ENCODE measurements around the gene PAXX. TPM values are rescaled to one million over a fixed set of nuclear protein-coding genes. Genes with fewer than 3 reads are reported as not detected.

The PAXX gene
- total RNA-seq, 3 donors from 2014 or later (not counting 1 experiment from before 2014, with no cell fraction given) = 161 to 188 (median 161) TPM

DNA sequence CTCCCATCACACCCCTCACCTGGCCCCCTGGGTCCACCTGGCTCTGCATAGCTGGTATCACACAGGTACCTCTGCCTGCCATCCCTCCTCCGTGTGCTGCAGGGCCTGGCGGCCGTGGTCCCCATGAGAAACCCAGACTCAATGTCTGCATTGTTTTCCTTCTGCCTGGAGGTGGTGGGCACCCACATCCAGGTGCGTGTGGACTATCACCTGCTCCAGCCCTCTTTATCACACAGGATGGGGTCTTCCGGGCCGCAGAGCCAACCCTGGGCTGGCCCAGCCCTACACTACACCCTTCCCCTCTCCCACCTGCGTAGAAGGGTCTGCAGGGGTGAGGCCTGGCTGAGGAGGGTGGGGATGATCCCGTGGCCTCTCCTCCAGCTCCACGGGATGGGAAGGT is 46.7 kb downstream of the PAXX start:
- intact Hi-C loops (cut with micrococcal nuclease) = no loop called here
- H3K4me1 Mint-ChIP-seq = peaks cover 12 to 15% of the 10 kb centered on the region in 2 donors
- TF ChIP-seq, protein P1, sequence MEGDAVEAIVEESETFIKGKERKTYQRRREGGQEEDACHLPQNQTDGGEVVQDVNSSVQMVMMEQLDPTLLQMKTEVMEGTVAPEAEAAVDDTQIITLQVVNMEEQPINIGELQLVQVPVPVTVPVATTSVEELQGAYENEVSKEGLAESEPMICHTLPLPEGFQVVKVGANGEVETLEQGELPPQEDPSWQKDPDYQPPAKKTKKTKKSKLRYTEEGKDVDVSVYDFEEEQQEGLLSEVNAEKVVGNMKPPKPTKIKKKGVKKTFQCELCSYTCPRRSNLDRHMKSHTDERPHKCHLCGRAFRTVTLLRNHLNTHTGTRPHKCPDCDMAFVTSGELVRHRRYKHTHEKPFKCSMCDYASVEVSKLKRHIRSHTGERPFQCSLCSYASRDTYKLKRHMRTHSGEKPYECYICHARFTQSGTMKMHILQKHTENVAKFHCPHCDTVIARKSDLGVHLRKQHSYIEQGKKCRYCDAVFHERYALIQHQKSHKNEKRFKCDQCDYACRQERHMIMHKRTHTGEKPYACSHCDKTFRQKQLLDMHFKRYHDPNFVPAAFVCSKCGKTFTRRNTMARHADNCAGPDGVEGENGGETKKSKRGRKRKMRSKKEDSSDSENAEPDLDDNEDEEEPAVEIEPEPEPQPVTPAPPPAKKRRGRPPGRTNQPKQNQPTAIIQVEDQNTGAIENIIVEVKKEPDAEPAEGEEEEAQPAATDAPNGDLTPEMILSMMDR (IDR thresholded peaks at IDR 0.05) = no peak

DNA sequence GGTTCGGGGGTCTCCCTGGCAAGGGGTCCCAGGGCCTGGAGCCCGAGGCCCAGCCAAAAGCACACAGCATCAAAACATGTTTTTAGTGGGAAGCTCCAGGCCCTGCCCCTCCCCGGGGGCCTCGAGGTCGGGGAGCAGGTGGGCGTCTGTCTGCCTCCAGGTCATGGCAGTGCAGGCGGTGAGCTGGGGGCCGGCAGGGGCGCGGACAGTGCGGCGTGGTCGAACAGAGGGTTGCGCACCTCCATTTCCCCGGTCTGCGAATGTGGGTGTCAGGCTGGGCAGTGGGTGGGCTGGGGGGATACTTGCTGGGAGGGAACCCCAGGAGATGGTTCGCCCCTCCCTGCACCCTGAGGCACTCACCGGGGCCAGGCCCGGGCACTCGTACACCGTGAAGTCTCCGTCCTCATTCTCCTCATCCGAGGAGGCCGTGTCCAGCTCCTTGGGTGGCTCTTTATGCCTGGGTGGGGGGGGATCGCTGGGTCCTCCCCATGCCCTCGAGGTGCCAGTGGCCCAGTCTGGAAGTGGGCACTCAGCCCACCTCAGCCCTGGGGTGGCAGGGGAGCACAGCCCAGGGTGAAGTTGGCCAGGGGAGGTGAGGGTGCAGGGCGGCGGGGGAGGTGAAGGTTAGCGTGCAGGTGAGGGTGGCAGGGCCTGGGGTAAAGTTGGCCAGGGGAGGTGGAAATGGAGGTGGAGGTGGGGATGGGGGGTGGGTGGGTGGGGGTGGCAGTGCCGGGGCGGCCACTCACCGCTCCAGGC is 47.6 kb downstream of the PAXX start:
- no peak for ATAC-seq
- DNase-seq = no peak
- Histone ChIP-seq H3K4me1 (ENCODE audit: control insufficient read depth, insufficient read depth, low read length) (peaks cover 27% of the 10 kb centered on the region), H3K4me3 (ENCODE audit: low read length) (no peak overlapping the region), H3K27ac (ENCODE audit: low read length) (no peak overlapping the region), H3K36me3 (ENCODE audit: control insufficient read depth, insufficient read depth, low read length) (no peaks in the 10 kb centered on the region), H3K27me3 (ENCODE audit: control insufficient read depth, insufficient read depth, low read length) (peaks cover 20% of the 10 kb centered on the region), H3K9me3 (ENCODE audit: control insufficient read depth, insufficient read depth, low read length) (no peaks in the 10 kb centered on the region)
- 93% methylated on average over 29 of the region's 32 CpGs for WGBS (ENCODE audit: insufficient coverage)
- no peak overlapping the region for H3K4me3 Mint-ChIP-seq
- H3K27me3 Mint-ChIP-seq (ENCODE audit: low read depth in 2 of 2) = peaks cover 2 to 4% of the 10 kb centered on the region in 2 donors
- intact Hi-C loops (cut with micrococcal nuclease) = no loop called here
- H3K4me1 Mint-ChIP-seq = peaks cover 8% of the 10 kb centered on the region in 2 donors
- H3K9me3 Mint-ChIP-seq = no peaks in the 10 kb centered on the region
- no peak overlapping the region for H3K27ac Mint-ChIP-seq
- H3K36me3 Mint-ChIP-seq = no peaks in the 10 kb centered on the region
- TF ChIP-seq, protein P1 (IDR thresholded peaks at IDR 0.05) = no peak

More for the DNA sequence above, 46.7 kb downstream of the PAXX start:
- no peak overlapping the region for H3K27ac ChIP-seq (ENCODE audit: low read length)
- 91% methylated on average over 8 of the region's 9 CpGs for WGBS (ENCODE audit: insufficient coverage)
- H3K36me3 ChIP-seq (ENCODE audit: control insufficient read depth, insufficient read depth, low read length) = no peaks in the 10 kb centered on the region
- Mint-ChIP-seq H3K4me3 (no peak overlapping the region), H3K27me3 (ENCODE audit: low read depth in 2 of 2) (no peaks in the 10 kb centered on the region), H3K9me3 (no peaks in the 10 kb centered on the region), H3K27ac (no peak overlapping the region), H3K36me3 (no peaks in the 10 kb centered on the region)
- DNase-seq (no peak), ATAC-seq (no peak)
- H3K9me3 ChIP-seq (ENCODE audit: control insufficient read depth, insufficient read depth, low read length) = no peaks in the 10 kb centered on the region
- peaks cover 11% of the 10 kb centered on the region for H3K27me3 ChIP-seq (ENCODE audit: control insufficient read depth, insufficient read depth, low read length)
- peaks cover 26% of the 10 kb centered on the region for H3K4me1 ChIP-seq (ENCODE audit: control insufficient read depth, insufficient read depth, low read length)
- H3K4me3 ChIP-seq (ENCODE audit: low read length) = no peak overlapping the region

DNA sequence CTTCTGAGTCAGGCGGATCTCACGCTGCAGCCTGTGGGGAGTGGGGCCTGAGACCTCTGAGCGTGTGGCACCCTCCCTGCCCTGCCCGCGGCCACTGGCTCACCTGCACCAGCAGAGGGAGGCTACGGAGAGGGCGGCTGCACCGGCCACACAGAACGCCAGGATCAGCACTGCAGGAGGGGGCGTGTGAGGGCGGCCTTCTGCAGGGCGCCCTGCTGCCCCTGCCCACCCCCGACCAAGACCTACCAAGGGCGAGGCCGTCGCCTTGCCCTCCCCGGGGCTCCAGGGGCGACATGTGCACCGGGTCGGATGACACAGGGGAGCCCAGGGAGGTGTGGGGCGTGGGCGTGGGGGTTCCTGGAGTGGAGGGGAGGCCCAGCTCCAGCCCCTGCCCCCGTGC is 48.3 kb downstream of the PAXX start:
- no peaks in the 10 kb centered on the region for H3K9me3 Mint-ChIP-seq
- DNase-seq (no peak), ATAC-seq (peak in 1 of 3 donors; percentile 26)
- Histone ChIP-seq H3K27ac (ENCODE audit: low read length) (no peak overlapping the region), H3K4me3 (ENCODE audit: low read length) (no peak overlapping the region), H3K9me3 (ENCODE audit: control insufficient read depth, insufficient read depth, low read length) (no peaks in the 10 kb centered on the region), H3K36me3 (ENCODE audit: control insufficient read depth, insufficient read depth, low read length) (no peaks in the 10 kb centered on the region), H3K4me1 (ENCODE audit: control insufficient read depth, insufficient read depth, low read length) (peaks cover 27% of the 10 kb centered on the region), H3K27me3 (ENCODE audit: control insufficient read depth, insufficient read depth, low read length) (peaks cover 26% of the 10 kb centered on the region)
- intact Hi-C loops (cut with micrococcal nuclease) = no loop called here
- TF ChIP-seq, protein P1 (IDR thresholded peaks at IDR 0.05) = no peak
- H3K4me1 Mint-ChIP-seq = peaks cover 0 to 7% of the 10 kb centered on the region in 2 donors
- 91% methylated on average over 23 of the region's 23 CpGs for WGBS (ENCODE audit: insufficient coverage)
- no peaks in the 10 kb centered on the region for H3K36me3 Mint-ChIP-seq
- no peak overlapping the region for H3K4me3 Mint-ChIP-seq
- peaks cover 8 to 9% of the 10 kb centered on the region in 2 donors for H3K27me3 Mint-ChIP-seq (ENCODE audit: low read depth in 2 of 2)
- no peak overlapping the region for H3K27ac Mint-ChIP-seq

Data from natural killer cell (primary cell).